Measurements from ENCODE around the gene CTNNA2. TPM values are rescaled to one million over a fixed set of nuclear protein-coding genes. Genes with fewer than 3 reads are reported as not detected.

Gene CTNNA2
- total and polyA plus RNA-seq, 4 donors = 0.01 to 0.37 TPM; not detected in 2

GRCh38 chr2:80075719-80076118 is 562.9 kb downstream of the CTNNA2 start:
- Histone ChIP-seq H3K9me3 (ENCODE audit: control insufficient read depth in 4 of 4, insufficient read depth in 3 of 4, low read length in 3 of 4) (no peaks in the 10 kb centered on the region), H3K36me3 (ENCODE audit: control insufficient read depth in 4 of 4, insufficient read depth in 4 of 4, low read length in 4 of 4) (no peaks in the 10 kb centered on the region), H3K27ac (ENCODE audit: low read depth in 1 of 2, low read length in 1 of 2) (no peak overlapping the region), H3K4me1 (ENCODE audit: control insufficient read depth in 5 of 5, insufficient read depth in 5 of 5, low read length in 5 of 5) (peaks cover 0 to 16% (median 0%) of the 10 kb centered on the region in 5 donors), H3K27me3 (ENCODE audit: control insufficient read depth in 3 of 3, insufficient read depth in 3 of 3, low read length in 2 of 3) (no peaks in the 10 kb centered on the region), H3K4me3 (no peak overlapping the region), H3K9ac (ENCODE audit: insufficient read depth in 1 of 2, low read length in 2 of 2) (no peak overlapping the region)
- no peak for ATAC-seq (ENCODE audit: insufficient read depth, low FRiP score)
- TF ChIP-seq CTCF (IDR thresholded peaks at IDR 0.05; ENCODE audit: control extremely low read depth, extremely low read depth) = no peak
- no peak for DNase-seq
- WGBS, 2 donors = 63 to 73% methylated on average over 1 of the region's 1 CpG

GRCh38 chr2:80078290-80079036 is 565.6 kb downstream of the CTNNA2 start:
- H3K9me3 ChIP-seq (ENCODE audit: control insufficient read depth in 4 of 4, insufficient read depth in 3 of 4, low read length in 3 of 4) = no peaks in the 10 kb centered on the region
- no peak overlapping the region for H3K9ac ChIP-seq (ENCODE audit: insufficient read depth in 1 of 2, low read length in 2 of 2)
- H3K4me3 ChIP-seq = no peak overlapping the region
- ATAC-seq (ENCODE audit: insufficient read depth, low FRiP score) (no peak), DNase-seq (no peak)
- TF ChIP-seq CTCF (IDR thresholded peaks at IDR 0.05; ENCODE audit: control extremely low read depth, extremely low read depth) = no peak
- H3K4me1 ChIP-seq (ENCODE audit: control insufficient read depth in 5 of 5, insufficient read depth in 5 of 5, low read length in 5 of 5) = peaks cover 0 to 12% (median 0%) of the 10 kb centered on the region in 5 donors
- no peaks in the 10 kb centered on the region for H3K27me3 ChIP-seq (ENCODE audit: control insufficient read depth in 3 of 3, insufficient read depth in 3 of 3, low read length in 2 of 3)
- no peak overlapping the region for H3K27ac ChIP-seq (ENCODE audit: low read depth in 1 of 2, low read length in 1 of 2)
- H3K36me3 ChIP-seq (ENCODE audit: control insufficient read depth in 4 of 4, insufficient read depth in 4 of 4, low read length in 4 of 4) = no peaks in the 10 kb centered on the region
- 91 to 94% methylated on average over 6 of the region's 6 CpGs for WGBS, 2 donors

- H3K9me3 ChIP-seq (ENCODE audit: control insufficient read depth in 4 of 4, insufficient read depth in 3 of 4, low read length in 3 of 4) = no peaks in the 10 kb centered on the region
- peaks cover 0 to 3% (median 0%) of the 10 kb centered on the region in 5 donors for H3K4me1 ChIP-seq (ENCODE audit: control insufficient read depth in 5 of 5, insufficient read depth in 5 of 5, low read length in 5 of 5)
- no peak overlapping the region for H3K27ac ChIP-seq (ENCODE audit: low read depth in 1 of 2, low read length in 1 of 2)
- 31 to 38% methylated on average over 9 of the region's 9 CpGs for WGBS, 2 donors
- peak in 2 of 3 donors; percentile 53 to 61 for DNase-seq
- H3K4me3 ChIP-seq = no peak overlapping the region
- H3K36me3 ChIP-seq (ENCODE audit: control insufficient read depth in 4 of 4, insufficient read depth in 4 of 4, low read length in 4 of 4) = no peaks in the 10 kb centered on the region
- ATAC-seq (ENCODE audit: insufficient read depth, low FRiP score) = no peak
- no peaks in the 10 kb centered on the region for H3K27me3 ChIP-seq (ENCODE audit: control insufficient read depth in 3 of 3, insufficient read depth in 3 of 3, low read length in 2 of 3)
- H3K9ac ChIP-seq (ENCODE audit: insufficient read depth in 1 of 2, low read length in 2 of 2) = no peak overlapping the region
- no peak for TF ChIP-seq CTCF (IDR thresholded peaks at IDR 0.05; ENCODE audit: control extremely low read depth, extremely low read depth)
Observed at GRCh38 chr2:80080957-80081356, 568.1 kb downstream of the CTNNA2 start.
